ENCODE results near the gene LRRFIP1. TPM values are rescaled to one million over a fixed set of nuclear protein-coding genes. Genes with fewer than 3 reads are reported as not detected.

LRRFIP1 gene
- total and polyA plus RNA-seq, 2 of the 13 experiments (the other 11 are each of a cell fraction or from before 2014, with no cell fraction given): 15.9 to 40.5 TPM

DNA sequence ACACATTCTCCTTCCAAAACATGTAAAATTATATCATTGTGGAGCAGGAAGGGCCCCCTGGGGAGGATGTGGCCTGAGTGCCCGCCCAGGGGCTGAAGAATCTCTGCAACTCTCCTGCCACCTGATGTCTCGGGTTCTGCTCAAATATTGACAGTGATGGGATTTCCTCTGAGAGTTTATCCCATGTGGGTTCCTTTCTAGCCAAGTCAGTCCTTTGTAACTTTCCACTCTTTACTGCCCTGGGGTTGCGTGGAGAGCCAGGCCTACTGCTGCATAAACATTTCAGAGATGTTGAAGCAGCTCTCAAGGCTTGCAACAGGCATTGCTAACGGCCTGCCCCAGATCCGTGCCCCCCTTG lies 32.9 kb upstream of the LRRFIP1 start (continued):
- TF ChIP-seq FOXP4 (CRISPR knock-in tag; IDR thresholded peaks at IDR 0.05) (peak; percentile 71), CENPX (CRISPR knock-in tag; IDR thresholded peaks at IDR 0.05) (no peak), ZNF703 (CRISPR knock-in tag; IDR thresholded peaks at IDR 0.05; ENCODE audit: borderline replicate concordance) (no peak), TEAD3 (CRISPR knock-in tag; optimal IDR thresholded peaks at IDR 0.05; ENCODE audit: borderline replicate concordance) (peak; percentile 85), ZIK1 (CRISPR knock-in tag; IDR thresholded peaks at IDR 0.05; ENCODE audit: borderline replicate concordance, low read depth) (no peak), JUNB (CRISPR knock-in tag; IDR thresholded peaks at IDR 0.05; ENCODE audit: borderline replicate concordance) (no peak), SAP130 (CRISPR knock-in tag; IDR thresholded peaks at IDR 0.05; ENCODE audit: low read depth) (peak; percentile 79), NCOA2 (CRISPR knock-in tag; IDR thresholded peaks at IDR 0.05) (peak; percentile 59; the same call in 1 of the 2 replicates), YEATS4 (CRISPR knock-in tag; IDR thresholded peaks at IDR 0.05; ENCODE audit: borderline replicate concordance) (no peak), U2AF1 (optimal IDR thresholded peaks at IDR 0.05; ENCODE audit: low read depth, low read length) (peak; percentile 19), SP4 (CRISPR knock-in tag; IDR thresholded peaks at IDR 0.05) (no peak), EP300 (IDR thresholded peaks at IDR 0.05; ENCODE audit: low read depth in 2 of 2, low read length in 2 of 2) (peak in 1 of 2 experiments; percentile 83; a peak in 2 of 4 replicates), EP300 (CRISPR knock-in tag; IDR thresholded peaks at IDR 0.05; ENCODE audit: borderline replicate concordance) (no peak), NONO (IDR thresholded peaks at IDR 0.05) (no peak), NONO (CRISPR knock-in tag; conservative IDR thresholded peaks at IDR 0.05) (peak; percentile 55; the same call in 1 of the 2 replicates), GATAD2A (CRISPR knock-in tag; IDR thresholded peaks at IDR 0.05) (peak; percentile 47; the same call in 1 of the 2 replicates), HNF4A (CRISPR knock-in tag; IDR thresholded peaks at IDR 0.05) (peak; percentile 51), DNMT3B (CRISPR knock-in tag; conservative IDR thresholded peaks at IDR 0.05) (0 out of 2 replicates have a peak, but pooled peaks have one; percentile 12), ZFYVE20 (CRISPR knock-in tag; IDR thresholded peaks at IDR 0.05; ENCODE audit: borderline replicate concordance, low read depth) (0 out of 2 replicates have a peak, but pooled peaks have one; percentile 3), ZNF790 (CRISPR knock-in tag; IDR thresholded peaks at IDR 0.05; ENCODE audit: borderline replicate concordance) (no peak), HES4 (CRISPR knock-in tag; IDR thresholded peaks at IDR 0.05; ENCODE audit: borderline replicate concordance) (no peak), UBTF (CRISPR knock-in tag; IDR thresholded peaks at IDR 0.05) (no peak), ZNF225 (CRISPR knock-in tag; IDR thresholded peaks at IDR 0.05) (no peak), ZBTB37 (CRISPR knock-in tag; IDR thresholded peaks at IDR 0.05) (peak; percentile 70; the same call in 1 of the 2 replicates), ZNF552 (CRISPR knock-in tag; IDR thresholded peaks at IDR 0.05; ENCODE audit: borderline replicate concordance) (no peak), HOXA3 (CRISPR knock-in tag; IDR thresholded peaks at IDR 0.05) (peak; percentile 26; the same call in 1 of the 2 replicates)
- TF ChIP-seq, protein P1, sequence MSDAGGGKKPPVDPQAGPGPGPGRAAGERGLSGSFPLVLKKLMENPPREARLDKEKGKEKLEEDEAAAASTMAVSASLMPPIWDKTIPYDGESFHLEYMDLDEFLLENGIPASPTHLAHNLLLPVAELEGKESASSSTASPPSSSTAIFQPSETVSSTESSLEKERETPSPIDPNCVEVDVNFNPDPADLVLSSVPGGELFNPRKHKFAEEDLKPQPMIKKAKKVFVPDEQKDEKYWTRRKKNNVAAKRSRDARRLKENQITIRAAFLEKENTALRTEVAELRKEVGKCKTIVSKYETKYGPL (CRISPR knock-in tag; IDR thresholded peaks at IDR 0.05): no peak

Measured in HepG2 (cell line).